WTC11 (cell line): ENCODE results near the gene RNF25. TPM values are rescaled to one million over a fixed set of nuclear protein-coding genes. Genes with fewer than 3 reads are reported as not detected.
A peak's percentile ranks its signal among the peaks of the same experiment; 100 is the strongest.
"Not testable (repeated sequence)": the region's sequence is repeated elsewhere in the genome, so short reads cannot be mapped to it uniquely, and the experiment has no call there.

Experiments
- ATAC-seq: fragments of 200-7000 bp; cut with Tn5 transposase; 2 replicates; pipeline ENCODE4 v1.10.0; 2021; ENCODE audit warnings: mild to moderate bottlenecking, moderate library complexity
- CTCF ChIA-PET: fragments of 300-600 bp; sonication (Branson Sonifier 250); formaldehyde crosslinking; loops from one replicate; lab custom pipeline; 2021; ENCODE audit warnings: antibody characterized with exemption; lab: Charles Lee
- POLR2A ChIA-PET: fragments of 350-600 bp; sonication (Branson Sonifier 250); formaldehyde crosslinking; loops from one replicate; lab custom pipeline; 2021; ENCODE audit warnings: antibody characterized with exemption; lab: Charles Lee
- DNase-seq: peaks from one replicate; pipeline ENCODE4 v3.0.0; 2021; ENCODE audit warnings: low spot score
- H3K27ac Mint-ChIP-seq: 2 replicates; pipeline ENCODE4 v1.8.0; 2021; ENCODE audit warnings: mixed read lengths
- H3K27me3 Mint-ChIP-seq: 2 replicates; pipeline ENCODE4 v1.8.0; 2021; ENCODE audit warnings: low read depth, mild to moderate bottlenecking, moderate library complexity, mixed read lengths
- H3K36me3 Mint-ChIP-seq: 2 replicates; pipeline ENCODE4 v1.8.0; 2021; ENCODE audit warnings: mixed read lengths
- H3K4me1 Mint-ChIP-seq: 2 replicates; pipeline ENCODE4 v1.8.0; 2022; ENCODE audit warnings: mixed read lengths
- H3K4me3 Mint-ChIP-seq: 2 replicates; pipeline ENCODE4 v1.8.0; 2021; ENCODE audit warnings: mild to moderate bottlenecking, moderate library complexity, mixed read lengths
- H3K9me3 Mint-ChIP-seq: 2 replicates; pipeline ENCODE4 v1.8.0; 2021; ENCODE audit warnings: mixed read lengths
- ELF4 ChIP-seq: sonication (generic); formaldehyde crosslinking; IDR thresholded peaks from 2 replicates; pipeline ENCODE4 v1.8.1; 2022; ENCODE audit warnings: low read depth, mild to moderate bottlenecking, moderate library complexity, missing genetic modification reagents
- ESRRA ChIP-seq: sonication (generic); formaldehyde crosslinking; IDR thresholded peaks from 2 replicates; pipeline ENCODE4 v1.8.1; 2022; ENCODE audit warnings: mild to moderate bottlenecking, missing genetic modification reagents, borderline replicate concordance
- HMGA2 ChIP-seq: fragments of 250-450 bp; sonication (Bioruptor Pico); IDR thresholded peaks from 2 replicates; pipeline ENCODE4 v1.4.0; 2021; ENCODE audit warnings: mild to moderate bottlenecking, moderate library complexity
- NR2C2 ChIP-seq: sonication (generic); formaldehyde crosslinking; IDR thresholded peaks from 2 replicates; pipeline ENCODE4 v1.8.0; 2022; ENCODE audit warnings: mild to moderate bottlenecking, missing genetic modification reagents
- PRRX2 ChIP-seq: fragments of 250-450 bp; sonication (Bioruptor Pico); IDR thresholded peaks from 2 replicates; pipeline ENCODE4 v1.8.0; 2021; ENCODE audit warnings: mild to moderate bottlenecking
- SMAD4 ChIP-seq: sonication (generic); formaldehyde crosslinking; IDR thresholded peaks from 2 replicates; pipeline ENCODE4 v1.8.0; 2022; ENCODE audit warnings: mild to moderate bottlenecking, missing genetic modification reagents
- TEAD1 ChIP-seq: sonication (generic); formaldehyde crosslinking; IDR thresholded peaks from 2 replicates; pipeline ENCODE4 v1.8.0; 2022; ENCODE audit warnings: mild to moderate bottlenecking, missing genetic modification reagents
- ZNF671 ChIP-seq: fragments of 250-450 bp; sonication (Bioruptor Pico); IDR thresholded peaks from 2 replicates; pipeline ENCODE4 v1.8.0; 2021; ENCODE audit warnings: mild to moderate bottlenecking
- total RNA-seq: library from RNA; stranded (reverse); gene quantifications from 3 replicates; pipeline ENCODE4 v1.2.3, GENCODE V29; 2021
- TF ChIP-seq, protein P1 (sequence below): fragments of 200-600 bp; IDR thresholded peaks from 2 replicates; pipeline ENCODE4 v1.8.0; 2022; ENCODE audit warnings: antibody characterized with exemption
- TF ChIP-seq, protein P2 (sequence below): fragments of 250-450 bp; sonication (Bioruptor Pico); IDR thresholded peaks from 2 replicates; pipeline ENCODE4 v1.9.0; 2021; ENCODE audit warnings: mild to moderate bottlenecking
- TF ChIP-seq, protein P3 (sequence below): fragments of 250-450 bp; sonication (Bioruptor Pico); IDR thresholded peaks from 2 replicates; pipeline ENCODE4 v1.9.0; 2021; ENCODE audit warnings: mild to moderate bottlenecking
- TF ChIP-seq, protein P4 (sequence below): sonication (generic); formaldehyde crosslinking; conservative IDR thresholded peaks from 2 replicates; pipeline ENCODE4 v1.8.1; 2022; ENCODE audit warnings: mild to moderate bottlenecking, missing genetic modification reagents
- TF ChIP-seq, protein P5 (sequence below): sonication (generic); formaldehyde crosslinking; IDR thresholded peaks from 2 replicates; pipeline ENCODE4 v1.8.0; 2022; ENCODE audit warnings: mild to moderate bottlenecking, missing genetic modification reagents
- TF ChIP-seq, protein P6 (sequence below): sonication (generic); formaldehyde crosslinking; IDR thresholded peaks from 2 replicates; pipeline ENCODE4 v1.8.1; 2022; ENCODE audit warnings: missing genetic modification reagents, borderline replicate concordance

Gene RNF25
- total RNA-seq, 1 experiment from 2014 or later, result 23.9 TPM

DNA sequence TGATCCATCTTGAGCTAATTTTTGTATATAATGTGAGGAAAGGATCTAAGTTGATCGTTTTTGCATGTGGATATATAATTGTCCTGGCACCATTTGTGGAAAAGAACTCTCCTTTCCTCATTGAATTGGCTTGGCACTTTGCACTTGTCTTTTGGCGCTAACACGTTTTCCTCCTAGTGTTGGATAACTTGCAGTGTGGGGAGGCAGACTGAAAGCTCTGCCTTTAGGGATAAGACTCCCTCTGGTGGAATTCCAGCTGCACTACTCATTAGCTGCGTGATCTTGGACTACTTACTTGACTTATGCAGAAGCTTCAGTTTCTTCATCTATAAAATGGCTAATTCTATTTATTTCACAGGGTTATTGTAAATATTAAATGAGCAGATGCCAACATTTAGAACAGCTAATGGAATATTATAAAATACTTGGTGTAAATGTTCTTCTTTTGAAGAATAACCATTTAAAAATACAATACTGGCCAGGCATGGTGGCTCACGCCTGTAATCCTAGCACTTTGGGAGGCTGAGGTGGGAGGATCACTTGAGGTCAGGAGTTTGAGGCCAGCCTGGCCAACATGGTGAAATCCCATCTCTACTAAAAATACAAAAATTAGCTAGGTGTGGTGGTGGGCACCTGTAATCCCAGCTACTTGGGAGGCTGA lies 15.7 kb upstream of the RNF25 start:
- not testable (repeated sequence) for H3K36me3 Mint-ChIP-seq, H3K27me3 Mint-ChIP-seq, H3K27ac Mint-ChIP-seq, H3K4me1 Mint-ChIP-seq, H3K4me3 Mint-ChIP-seq, H3K9me3 Mint-ChIP-seq
- CTCF ChIA-PET, result interaction anchor here (0.5 to 2.5 kb wide), 28 partner anchors 10 to 342 kb away, joined by 3 to 26 read pairs (median 3); partner anchors contain the start of genes BCS1L, PLCD4, RNF25 and STK36
- TF ChIP-seq, protein P1, sequence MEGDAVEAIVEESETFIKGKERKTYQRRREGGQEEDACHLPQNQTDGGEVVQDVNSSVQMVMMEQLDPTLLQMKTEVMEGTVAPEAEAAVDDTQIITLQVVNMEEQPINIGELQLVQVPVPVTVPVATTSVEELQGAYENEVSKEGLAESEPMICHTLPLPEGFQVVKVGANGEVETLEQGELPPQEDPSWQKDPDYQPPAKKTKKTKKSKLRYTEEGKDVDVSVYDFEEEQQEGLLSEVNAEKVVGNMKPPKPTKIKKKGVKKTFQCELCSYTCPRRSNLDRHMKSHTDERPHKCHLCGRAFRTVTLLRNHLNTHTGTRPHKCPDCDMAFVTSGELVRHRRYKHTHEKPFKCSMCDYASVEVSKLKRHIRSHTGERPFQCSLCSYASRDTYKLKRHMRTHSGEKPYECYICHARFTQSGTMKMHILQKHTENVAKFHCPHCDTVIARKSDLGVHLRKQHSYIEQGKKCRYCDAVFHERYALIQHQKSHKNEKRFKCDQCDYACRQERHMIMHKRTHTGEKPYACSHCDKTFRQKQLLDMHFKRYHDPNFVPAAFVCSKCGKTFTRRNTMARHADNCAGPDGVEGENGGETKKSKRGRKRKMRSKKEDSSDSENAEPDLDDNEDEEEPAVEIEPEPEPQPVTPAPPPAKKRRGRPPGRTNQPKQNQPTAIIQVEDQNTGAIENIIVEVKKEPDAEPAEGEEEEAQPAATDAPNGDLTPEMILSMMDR, result peak; percentile 54
- POLR2A ChIA-PET, result interaction anchor here (0.6 to 0.8 kb wide), 3 partner anchors 15 to 160 kb away, joined by 3 to 4 read pairs (median 3); partner anchors contain the start of genes RNF25 and STK36
- ATAC-seq (peak; percentile 99), DNase-seq (peak; percentile 62)

DNA sequence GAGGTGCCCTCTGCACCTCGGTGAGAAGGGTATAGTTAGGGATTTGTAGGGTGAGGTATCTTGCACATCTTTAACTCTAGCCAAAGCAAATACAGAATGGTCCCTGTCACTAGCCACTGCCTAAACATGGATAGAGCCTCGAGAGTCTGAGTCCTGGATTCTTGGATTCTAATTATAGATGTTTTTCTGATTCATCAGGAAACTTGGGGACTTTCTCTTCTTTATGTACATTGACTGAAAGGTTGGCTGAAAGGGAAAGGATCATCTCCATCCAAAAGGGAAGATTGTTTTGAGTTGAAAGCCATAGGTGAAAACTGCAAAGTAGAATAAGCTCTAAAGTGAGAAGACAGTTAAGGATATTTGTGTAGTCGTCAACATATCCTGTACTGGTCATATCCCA lies 8.3 kb upstream of the RNF25 start:
- ChIA-PET CTCF (no interaction called here), POLR2A (no interaction called here)
- Mint-ChIP-seq H3K4me1 (no peaks in the 10 kb centered on the region), H3K27me3 (no peaks in the 10 kb centered on the region), H3K4me3 (no peak overlapping the region), H3K9me3 (no peaks in the 10 kb centered on the region), H3K27ac (no peak overlapping the region), H3K36me3 (peaks cover 13% of the 10 kb centered on the region)
- no peak for TF ChIP-seq NR2C2 (CRISPR knock-in tag)
- TF ChIP-seq, protein P2, sequence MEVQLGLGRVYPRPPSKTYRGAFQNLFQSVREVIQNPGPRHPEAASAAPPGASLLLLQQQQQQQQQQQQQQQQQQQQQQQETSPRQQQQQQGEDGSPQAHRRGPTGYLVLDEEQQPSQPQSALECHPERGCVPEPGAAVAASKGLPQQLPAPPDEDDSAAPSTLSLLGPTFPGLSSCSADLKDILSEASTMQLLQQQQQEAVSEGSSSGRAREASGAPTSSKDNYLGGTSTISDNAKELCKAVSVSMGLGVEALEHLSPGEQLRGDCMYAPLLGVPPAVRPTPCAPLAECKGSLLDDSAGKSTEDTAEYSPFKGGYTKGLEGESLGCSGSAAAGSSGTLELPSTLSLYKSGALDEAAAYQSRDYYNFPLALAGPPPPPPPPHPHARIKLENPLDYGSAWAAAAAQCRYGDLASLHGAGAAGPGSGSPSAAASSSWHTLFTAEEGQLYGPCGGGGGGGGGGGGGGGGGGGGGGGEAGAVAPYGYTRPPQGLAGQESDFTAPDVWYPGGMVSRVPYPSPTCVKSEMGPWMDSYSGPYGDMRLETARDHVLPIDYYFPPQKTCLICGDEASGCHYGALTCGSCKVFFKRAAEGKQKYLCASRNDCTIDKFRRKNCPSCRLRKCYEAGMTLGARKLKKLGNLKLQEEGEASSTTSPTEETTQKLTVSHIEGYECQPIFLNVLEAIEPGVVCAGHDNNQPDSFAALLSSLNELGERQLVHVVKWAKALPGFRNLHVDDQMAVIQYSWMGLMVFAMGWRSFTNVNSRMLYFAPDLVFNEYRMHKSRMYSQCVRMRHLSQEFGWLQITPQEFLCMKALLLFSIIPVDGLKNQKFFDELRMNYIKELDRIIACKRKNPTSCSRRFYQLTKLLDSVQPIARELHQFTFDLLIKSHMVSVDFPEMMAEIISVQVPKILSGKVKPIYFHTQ, result no peak
- TF ChIP-seq, protein P3, sequence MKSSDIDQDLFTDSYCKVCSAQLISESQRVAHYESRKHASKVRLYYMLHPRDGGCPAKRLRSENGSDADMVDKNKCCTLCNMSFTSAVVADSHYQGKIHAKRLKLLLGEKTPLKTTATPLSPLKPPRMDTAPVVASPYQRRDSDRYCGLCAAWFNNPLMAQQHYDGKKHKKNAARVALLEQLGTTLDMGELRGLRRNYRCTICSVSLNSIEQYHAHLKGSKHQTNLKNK (CRISPR knock-in tag), result no peak
- no peak for TF ChIP-seq ZNF671
- TF ChIP-seq ELF4 (CRISPR knock-in tag), result no peak
- TF ChIP-seq TEAD1 (CRISPR knock-in tag), result no peak
- TF ChIP-seq, protein P4, sequence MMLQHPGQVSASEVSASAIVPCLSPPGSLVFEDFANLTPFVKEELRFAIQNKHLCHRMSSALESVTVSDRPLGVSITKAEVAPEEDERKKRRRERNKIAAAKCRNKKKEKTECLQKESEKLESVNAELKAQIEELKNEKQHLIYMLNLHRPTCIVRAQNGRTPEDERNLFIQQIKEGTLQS (CRISPR knock-in tag), result no peak
- ATAC-seq (no peak), DNase-seq (no peak)

DNA sequence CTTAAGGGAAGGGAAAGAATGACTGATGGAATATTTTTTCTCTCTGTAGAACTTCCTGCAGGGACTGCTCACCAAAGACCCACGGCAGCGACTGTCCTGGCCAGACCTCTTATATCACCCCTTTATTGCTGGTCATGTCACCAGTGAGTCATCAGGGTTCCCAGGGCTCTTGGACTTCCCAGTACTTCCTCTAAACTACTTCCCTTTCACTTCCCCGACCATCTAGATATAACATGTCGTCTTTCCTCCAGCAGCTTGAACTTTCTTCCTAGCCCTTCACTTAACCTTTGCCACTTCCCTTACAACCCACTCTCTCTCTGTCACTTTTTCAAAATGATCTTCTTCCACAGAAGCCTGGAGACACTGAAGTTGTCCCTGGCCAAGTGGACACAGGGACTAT lies 7.3 kb upstream of the RNF25 start:
- H3K36me3 Mint-ChIP-seq, result peaks cover 18% of the 10 kb centered on the region
- H3K4me1 Mint-ChIP-seq, result no peaks in the 10 kb centered on the region
- H3K27me3 Mint-ChIP-seq, result no peaks in the 10 kb centered on the region
- no peak overlapping the region for H3K27ac Mint-ChIP-seq
- no peak for DNase-seq
- H3K4me3 Mint-ChIP-seq, result no peak overlapping the region
- ChIA-PET POLR2A (no interaction called here), CTCF (no interaction called here)
- TF ChIP-seq SMAD4 (CRISPR knock-in tag), result no peak
- TF ChIP-seq PRRX2 (CRISPR knock-in tag), result no peak
- TF ChIP-seq, protein P5, sequence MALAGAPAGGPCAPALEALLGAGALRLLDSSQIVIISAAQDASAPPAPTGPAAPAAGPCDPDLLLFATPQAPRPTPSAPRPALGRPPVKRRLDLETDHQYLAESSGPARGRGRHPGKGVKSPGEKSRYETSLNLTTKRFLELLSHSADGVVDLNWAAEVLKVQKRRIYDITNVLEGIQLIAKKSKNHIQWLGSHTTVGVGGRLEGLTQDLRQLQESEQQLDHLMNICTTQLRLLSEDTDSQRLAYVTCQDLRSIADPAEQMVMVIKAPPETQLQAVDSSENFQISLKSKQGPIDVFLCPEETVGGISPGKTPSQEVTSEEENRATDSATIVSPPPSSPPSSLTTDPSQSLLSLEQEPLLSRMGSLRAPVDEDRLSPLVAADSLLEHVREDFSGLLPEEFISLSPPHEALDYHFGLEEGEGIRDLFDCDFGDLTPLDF (CRISPR knock-in tag), result no peak
- TF ChIP-seq, protein P6, sequence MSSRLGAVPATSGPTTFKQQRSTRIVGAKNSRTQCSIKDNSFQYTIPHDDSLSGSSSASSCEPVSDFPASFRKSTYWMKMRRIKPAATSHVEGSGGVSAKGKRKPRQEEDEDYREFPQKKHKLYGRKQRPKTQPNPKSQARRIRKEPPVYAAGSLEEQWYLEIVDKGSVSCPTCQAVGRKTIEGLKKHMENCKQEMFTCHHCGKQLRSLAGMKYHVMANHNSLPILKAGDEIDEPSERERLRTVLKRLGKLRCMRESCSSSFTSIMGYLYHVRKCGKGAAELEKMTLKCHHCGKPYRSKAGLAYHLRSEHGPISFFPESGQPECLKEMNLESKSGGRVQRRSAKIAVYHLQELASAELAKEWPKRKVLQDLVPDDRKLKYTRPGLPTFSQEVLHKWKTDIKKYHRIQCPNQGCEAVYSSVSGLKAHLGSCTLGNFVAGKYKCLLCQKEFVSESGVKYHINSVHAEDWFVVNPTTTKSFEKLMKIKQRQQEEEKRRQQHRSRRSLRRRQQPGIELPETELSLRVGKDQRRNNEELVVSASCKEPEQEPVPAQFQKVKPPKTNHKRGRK (CRISPR knock-in tag), result no peak
- no peak for TF ChIP-seq ESRRA
- no peak for TF ChIP-seq HMGA2 (CRISPR knock-in tag)
- no peak for ATAC-seq
- no peaks in the 10 kb centered on the region for H3K9me3 Mint-ChIP-seq
